ENCODE data around the gene IQCE.

GRCh38 chr7:2613098-2613930 lies 54.5 kb downstream of the IQCE start:
- TF ChIP-seq CTCF (IDR thresholded peaks at IDR 0.05 in 2 of 3, conservative IDR thresholded peaks at IDR 0.05 in 1 of 3; ENCODE audit: control insufficient read depth in 2 of 3, extremely low read depth in 1 of 3, insufficient read depth in 1 of 3, low read depth in 3 of 3, low read length in 3 of 3): no peak
- no peak for TF ChIP-seq POLR2AphosphoS5 (IDR thresholded peaks at IDR 0.05; ENCODE audit: low read length)
- no peak for TF ChIP-seq ZSCAN29 (IDR thresholded peaks at IDR 0.05)
